ENCODE measurements around the gene CACNA1G.

DNA sequence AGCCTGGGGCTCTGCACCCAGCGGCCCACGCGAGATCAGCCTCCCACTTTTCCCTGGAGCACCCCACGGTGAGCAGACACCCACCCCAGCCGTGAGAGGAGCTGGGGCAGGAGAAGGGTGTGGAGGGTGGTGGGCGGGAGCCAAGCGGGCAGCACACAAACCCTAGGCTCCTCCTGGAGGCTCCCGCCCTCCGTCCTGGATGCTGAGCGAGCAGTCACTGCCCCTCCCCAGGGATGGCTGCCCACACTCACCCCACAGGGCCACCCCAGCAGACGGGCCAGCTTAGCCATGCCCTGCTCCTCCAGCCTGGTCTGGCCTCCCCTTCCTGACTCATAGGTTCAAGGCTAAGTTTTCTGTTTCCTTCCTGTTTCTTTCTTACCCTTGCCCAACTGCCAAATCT, 58.4 kb downstream of the CACNA1G start:
- TF ChIP-seq, protein P1, sequence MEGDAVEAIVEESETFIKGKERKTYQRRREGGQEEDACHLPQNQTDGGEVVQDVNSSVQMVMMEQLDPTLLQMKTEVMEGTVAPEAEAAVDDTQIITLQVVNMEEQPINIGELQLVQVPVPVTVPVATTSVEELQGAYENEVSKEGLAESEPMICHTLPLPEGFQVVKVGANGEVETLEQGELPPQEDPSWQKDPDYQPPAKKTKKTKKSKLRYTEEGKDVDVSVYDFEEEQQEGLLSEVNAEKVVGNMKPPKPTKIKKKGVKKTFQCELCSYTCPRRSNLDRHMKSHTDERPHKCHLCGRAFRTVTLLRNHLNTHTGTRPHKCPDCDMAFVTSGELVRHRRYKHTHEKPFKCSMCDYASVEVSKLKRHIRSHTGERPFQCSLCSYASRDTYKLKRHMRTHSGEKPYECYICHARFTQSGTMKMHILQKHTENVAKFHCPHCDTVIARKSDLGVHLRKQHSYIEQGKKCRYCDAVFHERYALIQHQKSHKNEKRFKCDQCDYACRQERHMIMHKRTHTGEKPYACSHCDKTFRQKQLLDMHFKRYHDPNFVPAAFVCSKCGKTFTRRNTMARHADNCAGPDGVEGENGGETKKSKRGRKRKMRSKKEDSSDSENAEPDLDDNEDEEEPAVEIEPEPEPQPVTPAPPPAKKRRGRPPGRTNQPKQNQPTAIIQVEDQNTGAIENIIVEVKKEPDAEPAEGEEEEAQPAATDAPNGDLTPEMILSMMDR (IDR thresholded peaks at IDR 0.05), result no peak
- TF ChIP-seq POLR2A (IDR thresholded peaks at IDR 0.05), result no peak
